ENCODE data around the gene CD79A. TPM values are rescaled to one million over a fixed set of nuclear protein-coding genes. Genes with fewer than 3 reads are reported as not detected.
A peak's percentile ranks its signal among the peaks of the same experiment; 100 is the strongest.
"Not testable (repeated sequence)": the region's sequence is repeated elsewhere in the genome, so short reads cannot be mapped to it uniquely, and the experiment has no call there.

The CD79A gene
- total RNA-seq, 1 donor from 2014 or later = 0.13 TPM

- DNase-seq (ENCODE audit: low read depth in 2 of 2) = no peak
Measured at GRCh38 chr19:41863209-41863931, 13.7 kb upstream of the CD79A start.

GRCh38 chr19:41864374-41864773, 12.7 kb upstream of the CD79A start:
- no peak for DNase-seq (ENCODE audit: low read depth in 2 of 2)

GRCh38 chr19:41866284-41866683, 10.8 kb upstream of the CD79A start:
- no peak for DNase-seq (ENCODE audit: low read depth in 2 of 2)

- DNase-seq (ENCODE audit: low read depth in 2 of 2) = no peak
Measured at GRCh38 chr19:41868120-41868988, 8.7 kb upstream of the CD79A start.

- no peak for DNase-seq (ENCODE audit: low read depth in 2 of 2)
Measured at GRCh38 chr19:41868989-41869300, 8.1 kb upstream of the CD79A start.

GRCh38 chr19:41869374-41869955, 7.6 kb upstream of the CD79A start:
- DNase-seq (ENCODE audit: low read depth in 2 of 2) = no peak

GRCh38 chr19:41870401-41870873, 6.6 kb upstream of the CD79A start:
- DNase-seq (ENCODE audit: low read depth in 2 of 2) = no peak

- no peak for DNase-seq (ENCODE audit: low read depth in 2 of 2)
Measured at GRCh38 chr19:41871573-41872383, 5.3 kb upstream of the CD79A start.

GRCh38 chr19:41872384-41872774, 4.7 kb upstream of the CD79A start:
- DNase-seq (ENCODE audit: low read depth in 2 of 2) = no peak

GRCh38 chr19:41872775-41873647, 4.1 kb upstream of the CD79A start:
- DNase-seq (ENCODE audit: low read depth in 2 of 2) = peak in 1 of 2 donors; percentile 68

- DNase-seq (ENCODE audit: low read depth in 2 of 2) = not testable (repeated sequence)
Measured at GRCh38 chr19:41875973-41876372, 1.1 kb upstream of the CD79A start.

- no peak for DNase-seq (ENCODE audit: low read depth in 2 of 2)
Measured at GRCh38 chr19:41877916-41878905, 1.1 kb downstream of the CD79A start.

GRCh38 chr19:41879080-41879479, 2.0 kb downstream of the CD79A start:
- DNase-seq (ENCODE audit: low read depth in 2 of 2) = no peak

- DNase-seq (ENCODE audit: low read depth in 2 of 2) = no peak
Measured at GRCh38 chr19:41879670-41880328, 2.7 kb downstream of the CD79A start.

- DNase-seq (ENCODE audit: low read depth in 2 of 2) = no peak
Measured at GRCh38 chr19:41880329-41880708, 3.2 kb downstream of the CD79A start.

- peak in 1 of 2 donors; percentile 45 for DNase-seq (ENCODE audit: low read depth in 2 of 2)
Measured at GRCh38 chr19:41882568-41883462, 5.7 kb downstream of the CD79A start, which contains the start of gene ARHGEF1. Gene ARHGEF1 (plus strand): TSS chr19:41883184. CDS start chr19:41888083, 4,899 bp downstream.

GRCh38 chr19:41883463-41883820, 6.4 kb downstream of the CD79A start:
- no peak for DNase-seq (ENCODE audit: low read depth in 2 of 2)
